HG02870 (cell line): ENCODE data around the gene SMKR1.
"Not testable (repeated sequence)": the region's sequence is repeated elsewhere in the genome, so short reads cannot be mapped to it uniquely, and the experiment has no call there.

ENCODE experiments used
- ATAC-seq: cut with Tn5 transposase; IDR thresholded peaks from one replicate; pipeline ENCODE4 v1.9.1; 2021; ENCODE audit warnings: mild to moderate bottlenecking, moderate library complexity; ENCODE audit not compliant: unreplicated experiment

Gene SMKR1

GRCh38 chr7:129524405-129524804 lies 22.1 kb downstream of the SMKR1 start:
- not testable (repeated sequence) for ATAC-seq

- no peak for ATAC-seq
Observed at GRCh38 chr7:129525225-129525862, 23.0 kb downstream of the SMKR1 start.

- no peak for ATAC-seq
Observed at GRCh38 chr7:129529643-129530042, 27.3 kb downstream of the SMKR1 start.

DNA sequence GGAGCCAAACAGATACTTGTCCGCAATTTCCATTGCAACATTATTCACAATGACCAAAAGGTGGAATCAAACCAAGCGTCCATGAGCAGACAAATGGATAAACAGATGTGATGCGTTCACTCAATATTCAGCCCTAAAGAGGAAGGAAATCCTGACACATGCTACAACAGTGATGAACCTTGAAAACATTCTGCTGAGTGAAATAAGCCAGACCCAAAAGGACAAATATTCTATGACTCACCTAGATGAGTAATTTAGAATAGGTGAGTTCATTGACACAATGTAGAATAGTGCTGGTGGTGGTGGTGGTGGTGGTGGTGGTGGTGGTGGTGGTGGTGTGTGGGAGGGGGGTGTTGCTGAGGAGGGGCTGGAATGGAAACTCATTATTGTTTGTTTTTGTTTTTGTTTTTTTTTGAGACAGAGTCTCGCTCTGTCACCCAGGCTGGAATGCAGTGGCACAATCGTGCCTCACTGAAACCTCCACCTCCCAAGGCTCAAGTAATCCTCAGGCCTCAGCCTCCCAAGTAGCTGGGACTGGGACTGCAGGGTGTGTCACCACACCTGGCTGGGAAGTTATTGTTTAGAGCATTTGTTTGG lies 28.6 kb downstream of the SMKR1 start:
- no peak for ATAC-seq

GRCh38 chr7:129531721-129532120 lies 29.4 kb downstream of the SMKR1 start:
- ATAC-seq, result no peak

DNA sequence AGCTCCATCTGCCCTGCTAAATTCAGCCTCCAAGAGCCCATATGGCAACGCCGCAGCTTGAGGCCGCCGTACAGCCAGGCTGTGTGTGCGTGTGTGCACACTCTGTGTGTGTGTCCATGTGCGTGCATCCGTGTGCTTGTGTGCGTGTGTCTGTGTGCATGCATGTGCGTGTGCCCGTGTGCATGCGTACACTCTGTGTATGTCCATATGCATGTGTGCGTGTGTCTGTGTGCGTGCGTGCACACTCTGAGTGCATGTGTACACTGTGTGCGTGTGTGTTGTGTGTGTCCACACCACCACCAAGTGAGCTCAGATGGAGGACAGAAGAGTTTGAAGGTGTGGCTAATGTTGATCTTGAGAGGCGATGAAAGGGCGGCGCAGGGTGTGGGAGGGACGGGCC lies 30.0 kb downstream of the SMKR1 start:
- ATAC-seq, result no peak

DNA sequence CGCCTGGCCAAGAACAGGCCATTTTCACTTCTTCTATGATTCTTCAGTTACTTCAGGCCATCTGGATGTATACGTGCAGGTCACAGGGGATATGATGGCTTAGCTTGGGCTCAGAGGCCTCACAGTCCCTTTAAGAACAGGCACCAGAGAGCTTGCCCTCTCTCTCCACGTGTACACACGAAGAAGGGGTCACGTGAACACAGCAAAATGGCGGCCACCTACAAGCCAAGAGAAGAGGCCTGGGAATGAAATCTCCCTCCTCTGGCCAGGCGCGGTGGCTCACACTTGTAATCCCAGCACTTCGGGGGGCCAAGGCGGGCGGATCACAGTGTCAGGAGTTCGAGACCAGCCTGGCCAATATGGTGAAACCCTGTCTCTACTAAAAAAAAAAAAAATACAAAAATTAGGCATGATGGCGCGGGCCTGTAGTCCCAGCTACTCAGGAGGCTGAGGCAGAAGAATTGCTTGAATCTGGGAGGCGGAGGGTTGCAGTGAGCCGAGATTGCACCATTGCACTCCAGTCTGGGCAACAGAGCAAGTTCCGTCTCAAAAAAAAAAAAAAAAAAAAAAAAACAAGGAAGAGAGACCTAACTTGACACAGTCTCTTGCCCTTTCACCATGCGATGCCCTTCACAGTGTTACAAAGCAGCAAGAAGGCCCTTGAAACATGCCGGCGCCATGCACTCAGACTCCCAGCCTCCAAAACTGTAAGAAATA lies 32.4 kb downstream of the SMKR1 start:
- ATAC-seq, result not testable (repeated sequence)

DNA sequence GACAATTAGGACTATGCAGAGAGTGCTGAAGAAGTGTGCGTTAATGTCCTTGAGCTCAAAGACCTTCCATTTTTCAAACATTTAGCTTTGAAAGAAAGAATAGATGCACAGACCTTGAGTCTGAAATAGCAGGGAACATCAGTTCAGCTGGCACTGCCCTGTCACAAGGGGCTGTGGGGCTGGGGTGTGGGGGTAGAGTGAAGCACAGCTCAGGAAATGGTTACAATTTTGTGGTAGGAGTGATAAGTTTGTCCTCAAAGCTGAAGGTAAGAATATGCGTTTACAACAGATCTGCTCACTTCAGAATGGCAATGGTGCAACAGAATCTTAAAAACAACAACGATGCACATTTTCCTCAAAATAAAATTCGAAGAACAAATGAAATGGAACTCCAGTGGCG lies 33.6 kb downstream of the SMKR1 start:
- ATAC-seq, result no peak

- no peak for ATAC-seq
Observed at GRCh38 chr7:129536323-129536722, 34.0 kb downstream of the SMKR1 start.

DNA sequence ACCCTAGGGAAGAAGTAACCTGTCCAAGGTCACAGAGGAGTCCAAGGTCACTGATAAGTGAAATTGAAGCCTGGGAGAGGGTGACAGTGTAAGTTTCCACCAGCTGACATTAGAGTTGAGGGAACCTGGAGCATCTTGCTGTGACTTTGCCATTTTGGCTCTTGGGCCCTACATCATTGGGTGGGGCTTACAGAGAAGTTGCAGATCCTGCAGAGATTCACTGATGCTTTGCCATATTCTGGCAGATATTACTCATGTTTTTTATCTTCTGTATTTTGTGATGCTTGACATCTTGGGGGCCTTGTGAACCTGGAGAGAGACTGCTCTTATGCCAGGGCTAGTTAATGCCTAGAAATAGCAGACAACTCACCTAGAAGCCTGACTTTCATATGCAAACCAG lies 36.5 kb downstream of the SMKR1 start:
- ATAC-seq, result no peak

- no peak for ATAC-seq
Observed at GRCh38 chr7:129540340-129540739, 38.0 kb downstream of the SMKR1 start.

GRCh38 chr7:129544700-129545099 lies 42.4 kb downstream of the SMKR1 start:
- ATAC-seq, result no peak

- no peak for ATAC-seq
Observed at GRCh38 chr7:129550693-129551360, 48.5 kb downstream of the SMKR1 start.

DNA sequence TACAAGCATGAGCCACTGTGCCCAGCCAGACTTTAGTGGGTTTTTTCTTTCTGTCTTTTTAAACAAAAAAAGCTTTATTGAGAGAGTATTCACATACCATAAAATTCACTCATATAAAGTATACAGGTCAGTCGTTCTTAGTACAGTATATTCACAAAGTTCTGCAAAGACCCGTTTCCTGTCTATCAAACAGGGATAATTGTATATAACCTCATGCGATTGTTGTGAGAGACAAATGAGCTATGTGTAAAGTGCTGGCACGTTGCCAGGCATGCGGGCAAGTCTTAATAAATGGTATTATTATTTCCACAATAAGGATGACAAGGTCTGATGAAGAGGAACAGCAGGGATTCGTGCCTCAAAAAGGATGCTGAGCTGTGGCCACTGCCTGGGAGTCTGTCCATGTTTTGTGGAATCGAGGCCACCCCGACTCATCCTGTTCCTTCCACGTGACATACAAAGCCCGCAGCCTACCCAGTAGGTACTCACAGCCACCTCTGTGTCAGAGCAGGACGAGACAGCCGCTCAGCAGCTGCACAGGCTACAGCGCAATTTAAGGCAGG lies 51.6 kb downstream of the SMKR1 start:
- ATAC-seq, result no peak

DNA sequence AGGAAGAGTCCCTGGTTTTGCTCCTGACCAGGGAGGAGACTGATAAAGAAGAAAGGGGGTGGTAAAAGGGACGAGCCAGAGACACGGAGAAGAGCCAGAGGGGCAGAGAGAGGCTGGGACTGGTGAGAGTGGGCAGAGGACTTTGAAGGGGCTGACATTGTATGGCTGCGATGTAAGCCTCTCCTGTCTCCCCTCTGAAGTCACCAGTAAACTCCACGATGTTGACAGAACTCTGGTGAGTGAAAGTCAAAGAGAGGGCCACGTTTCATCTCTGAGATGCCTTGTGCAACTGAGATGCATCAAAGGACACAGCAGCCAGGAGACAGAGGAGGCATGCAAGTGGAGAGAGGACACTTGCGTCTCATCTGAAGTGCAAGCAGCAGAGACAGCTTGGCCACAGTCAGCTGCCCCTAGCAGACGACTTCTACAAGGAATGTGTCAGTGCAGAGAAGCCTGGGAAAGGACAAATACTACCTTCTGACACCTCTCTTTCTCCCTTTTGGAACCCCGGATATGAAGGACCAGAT lies 54.3 kb downstream of the SMKR1 start:
- ATAC-seq, result no peak

GRCh38 chr7:129557686-129558481 lies 55.6 kb downstream of the SMKR1 start:
- no peak for ATAC-seq

DNA sequence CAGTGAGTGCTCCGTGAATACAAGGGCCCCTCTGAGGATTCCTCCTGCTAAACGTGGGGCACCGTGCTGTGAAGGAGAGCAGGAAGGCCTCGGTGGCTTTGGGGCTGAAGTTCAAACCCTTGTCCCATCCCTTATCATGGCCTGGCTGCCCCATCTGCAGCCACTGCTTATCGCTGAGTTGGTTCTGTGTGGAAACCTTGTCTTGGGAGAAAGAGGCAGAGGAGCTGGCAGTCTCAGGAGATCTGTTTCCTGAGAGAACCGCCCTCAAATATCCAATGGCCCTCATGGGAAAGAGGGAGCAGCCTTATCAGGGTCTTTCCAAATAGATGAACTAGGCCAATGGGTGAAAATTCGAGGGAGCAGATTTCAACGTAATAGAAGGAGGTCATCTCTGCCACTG lies 57.2 kb downstream of the SMKR1 start:
- ATAC-seq, result no peak

- no peak for ATAC-seq
Observed at GRCh38 chr7:129560831-129561230, 58.5 kb downstream of the SMKR1 start.

DNA sequence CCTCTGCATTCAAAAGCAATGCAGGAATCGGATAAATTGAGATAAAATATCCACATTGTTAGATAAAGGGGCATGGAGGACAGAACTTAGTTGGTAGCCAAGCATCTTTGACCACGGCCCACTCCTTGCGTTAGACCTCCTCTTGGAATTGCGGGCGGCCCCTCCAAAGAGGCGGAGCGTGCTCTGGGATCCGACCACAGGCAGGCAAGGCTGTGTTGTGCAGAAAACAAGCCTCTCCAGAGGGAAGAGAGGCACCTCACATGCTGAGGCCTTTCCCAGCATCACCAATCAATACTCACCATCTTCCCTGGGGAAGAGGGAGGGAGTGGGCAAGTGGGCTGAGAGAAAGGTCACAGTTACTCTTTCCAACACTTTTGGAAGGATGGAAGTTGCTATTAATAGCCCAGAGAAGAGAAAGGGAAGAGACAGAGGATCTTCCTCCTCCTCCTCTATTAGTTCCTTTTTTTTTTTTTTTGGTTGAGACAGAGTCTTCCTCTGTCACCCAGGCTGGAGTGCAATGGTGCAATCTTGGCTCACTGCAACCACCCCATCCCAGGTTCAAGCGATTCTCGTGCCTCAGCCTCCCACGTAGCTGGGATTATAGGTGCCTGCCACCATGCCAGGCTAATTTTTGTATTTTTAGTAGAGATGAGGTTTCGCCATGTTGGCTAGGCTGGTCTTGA lies 59.5 kb downstream of the SMKR1 start:
- no peak for ATAC-seq
